Measurements from ENCODE around the gene RELN.

- TF ChIP-seq, protein P1, sequence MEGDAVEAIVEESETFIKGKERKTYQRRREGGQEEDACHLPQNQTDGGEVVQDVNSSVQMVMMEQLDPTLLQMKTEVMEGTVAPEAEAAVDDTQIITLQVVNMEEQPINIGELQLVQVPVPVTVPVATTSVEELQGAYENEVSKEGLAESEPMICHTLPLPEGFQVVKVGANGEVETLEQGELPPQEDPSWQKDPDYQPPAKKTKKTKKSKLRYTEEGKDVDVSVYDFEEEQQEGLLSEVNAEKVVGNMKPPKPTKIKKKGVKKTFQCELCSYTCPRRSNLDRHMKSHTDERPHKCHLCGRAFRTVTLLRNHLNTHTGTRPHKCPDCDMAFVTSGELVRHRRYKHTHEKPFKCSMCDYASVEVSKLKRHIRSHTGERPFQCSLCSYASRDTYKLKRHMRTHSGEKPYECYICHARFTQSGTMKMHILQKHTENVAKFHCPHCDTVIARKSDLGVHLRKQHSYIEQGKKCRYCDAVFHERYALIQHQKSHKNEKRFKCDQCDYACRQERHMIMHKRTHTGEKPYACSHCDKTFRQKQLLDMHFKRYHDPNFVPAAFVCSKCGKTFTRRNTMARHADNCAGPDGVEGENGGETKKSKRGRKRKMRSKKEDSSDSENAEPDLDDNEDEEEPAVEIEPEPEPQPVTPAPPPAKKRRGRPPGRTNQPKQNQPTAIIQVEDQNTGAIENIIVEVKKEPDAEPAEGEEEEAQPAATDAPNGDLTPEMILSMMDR (IDR thresholded peaks at IDR 0.05), result no peak
- no peak for TF ChIP-seq FOXJ3 (CRISPR knock-in tag; IDR thresholded peaks at IDR 0.05; ENCODE audit: borderline replicate concordance)
- TF ChIP-seq SP1 (CRISPR knock-in tag; conservative IDR thresholded peaks at IDR 0.05), result no peak
- TF ChIP-seq, protein P2, sequence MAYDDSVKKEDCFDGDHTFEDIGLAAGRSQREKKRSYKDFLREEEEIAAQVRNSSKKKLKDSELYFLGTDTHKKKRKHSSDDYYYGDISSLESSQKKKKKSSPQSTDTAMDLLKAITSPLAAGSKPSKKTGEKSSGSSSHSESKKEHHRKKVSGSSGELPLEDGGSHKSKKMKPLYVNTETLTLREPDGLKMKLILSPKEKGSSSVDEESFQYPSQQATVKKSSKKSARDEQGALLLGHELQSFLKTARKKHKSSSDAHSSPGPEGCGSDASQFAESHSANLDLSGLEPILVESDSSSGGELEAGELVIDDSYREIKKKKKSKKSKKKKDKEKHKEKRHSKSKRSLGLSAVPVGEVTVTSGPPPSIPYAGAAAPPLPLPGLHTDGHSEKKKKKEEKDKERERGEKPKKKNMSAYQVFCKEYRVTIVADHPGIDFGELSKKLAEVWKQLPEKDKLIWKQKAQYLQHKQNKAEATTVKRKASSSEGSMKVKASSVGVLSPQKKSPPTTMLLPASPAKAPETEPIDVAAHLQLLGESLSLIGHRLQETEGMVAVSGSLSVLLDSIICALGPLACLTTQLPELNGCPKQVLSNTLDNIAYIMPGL (CRISPR knock-in tag; IDR thresholded peaks at IDR 0.05), result no peak
- TF ChIP-seq MAX (CRISPR knock-in tag; IDR thresholded peaks at IDR 0.05), result no peak
- no peak for TF ChIP-seq NR1H2 (CRISPR knock-in tag; IDR thresholded peaks at IDR 0.05)
Measured at GRCh38 chr7:103580031-103580430, 409.4 kb downstream of the RELN start.
